ENCODE data around the gene ANKIB1. TPM values are rescaled to one million over a fixed set of nuclear protein-coding genes. Genes with fewer than 3 reads are reported as not detected.

Gene ANKIB1
- total and polyA plus RNA-seq, 2 donors (not counting 1 experiment from before 2014, with no cell fraction given): 16.5 to 76.7 TPM

DNA sequence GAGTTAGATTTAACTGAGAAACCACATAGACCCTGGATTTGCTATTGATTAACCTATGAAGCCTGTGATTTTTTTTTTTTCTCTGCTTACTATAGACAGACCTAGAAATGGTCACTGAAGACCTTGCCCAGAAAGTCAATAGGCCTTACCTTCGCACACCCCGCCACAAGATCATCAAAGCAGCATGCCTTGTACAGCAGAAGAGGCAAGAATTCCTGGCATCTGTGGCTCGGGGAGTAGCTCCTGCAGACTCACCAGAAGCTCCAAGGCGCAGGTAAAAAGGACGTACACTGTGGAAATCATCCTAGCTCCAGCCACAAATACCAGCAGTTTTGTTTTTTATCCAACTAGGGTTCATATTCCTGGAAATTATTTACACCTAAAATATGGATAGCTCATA is 145.3 kb downstream of the ANKIB1 start:
- Histone ChIP-seq H3K9me3 (ENCODE audit: control extremely low read depth in 1 of 3, control insufficient read depth in 2 of 3, insufficient read depth in 1 of 3, low read length in 2 of 3) (no peaks in the 10 kb centered on the region), H3K79me2 (ENCODE audit: control insufficient read depth, insufficient read depth, low read length) (no peaks in the 10 kb centered on the region), H3K9ac (ENCODE audit: low read length) (no peak overlapping the region), H3K4me3 (ENCODE audit: control extremely low read depth in 1 of 5, extremely low read depth in 1 of 5, insufficient read depth in 1 of 5, low read depth in 2 of 5, low read length in 4 of 5) (no peak overlapping the region), H4K20me1 (ENCODE audit: control insufficient read depth, insufficient read depth, low read length, poor library complexity, severe bottlenecking) (no peaks in the 10 kb centered on the region), H3K36me3 (replicated peaks in 1 of 2; ENCODE audit: control extremely low read depth in 1 of 2, control insufficient read depth in 1 of 2, extremely low read depth in 1 of 2, insufficient read depth in 2 of 2, low read length in 1 of 2) (peaks cover 0 to 9% of the 10 kb centered on the region in 2 experiments), H3K4me1 (ENCODE audit: control insufficient read depth in 2 of 2, insufficient read depth in 2 of 2, low read length in 2 of 2) (no peaks in the 10 kb centered on the region), H2AFZ (ENCODE audit: insufficient read depth, low read depth, low read length, poor library complexity, severe bottlenecking) (no peak overlapping the region), H3K4me2 (replicated peaks; ENCODE audit: low read depth, low read length, poor library complexity, severe bottlenecking) (no peak overlapping the region), H3K27ac (ENCODE audit: low read length in 2 of 2) (no peak overlapping the region), H3K27me3 (replicated peaks in 1 of 4; ENCODE audit: control extremely low read depth in 1 of 4, control insufficient read depth in 3 of 4, insufficient read depth in 4 of 4, low read length in 3 of 4) (no peaks in the 10 kb centered on the region)
- intact Hi-C loops (cut with micrococcal nuclease): no loop called here
- Mint-ChIP-seq H3K4me3 (no peak overlapping the region), H3K4me1 (no peaks in the 10 kb centered on the region), H3K27me3 (no peaks in the 10 kb centered on the region), H3K27ac (no peak overlapping the region), H3K9me3 (ENCODE audit: insufficient read depth) (no peaks in the 10 kb centered on the region)
- ChIA-PET CTCF (no interaction called here), POLR2A (no interaction called here)
- ATAC-seq (ENCODE audit: low read depth) (no peak), DNase-seq (no peak)
- TF ChIP-seq EZH2 (IDR thresholded peaks at IDR 0.05; ENCODE audit: borderline replicate concordance, insufficient read depth, low read depth, low read length, poor library complexity, severe bottlenecking) (no peak), CTCF (IDR thresholded peaks at IDR 0.05) (no peak)
- WGBS (ENCODE audit: insufficient coverage): 100% methylated on average over 3 of the region's 5 CpGs

GRCh38 chr7:92397542-92397941 is 151.8 kb downstream of the ANKIB1 start:
- no peaks in the 10 kb centered on the region for H4K20me1 ChIP-seq (ENCODE audit: control insufficient read depth, insufficient read depth, low read length, poor library complexity, severe bottlenecking)
- H3K9ac ChIP-seq (ENCODE audit: low read length): no peak overlapping the region
- intact Hi-C loops (cut with micrococcal nuclease): no loop called here
- ChIA-PET CTCF (no interaction called here), POLR2A (no interaction called here)
- H3K27me3 Mint-ChIP-seq: no peaks in the 10 kb centered on the region
- H2AFZ ChIP-seq (ENCODE audit: insufficient read depth, low read depth, low read length, poor library complexity, severe bottlenecking): no peak overlapping the region
- DNase-seq (no peak), ATAC-seq (ENCODE audit: low read depth) (no peak)
- no peaks in the 10 kb centered on the region for H3K9me3 ChIP-seq (ENCODE audit: control extremely low read depth in 1 of 3, control insufficient read depth in 2 of 3, insufficient read depth in 1 of 3, low read length in 2 of 3)
- H3K4me1 Mint-ChIP-seq: no peaks in the 10 kb centered on the region
- H3K27me3 ChIP-seq (replicated peaks in 1 of 4; ENCODE audit: control extremely low read depth in 1 of 4, control insufficient read depth in 3 of 4, insufficient read depth in 4 of 4, low read length in 3 of 4): no peaks in the 10 kb centered on the region
- no peaks in the 10 kb centered on the region for H3K79me2 ChIP-seq (ENCODE audit: control insufficient read depth, insufficient read depth, low read length)
- no peak for TF ChIP-seq EZH2 (IDR thresholded peaks at IDR 0.05; ENCODE audit: borderline replicate concordance, insufficient read depth, low read depth, low read length, poor library complexity, severe bottlenecking)
- TF ChIP-seq CTCF (IDR thresholded peaks at IDR 0.05): no peak
- H3K27ac ChIP-seq (ENCODE audit: low read length in 2 of 2): no peak overlapping the region
- H3K36me3 ChIP-seq (replicated peaks in 1 of 2; ENCODE audit: control extremely low read depth in 1 of 2, control insufficient read depth in 1 of 2, extremely low read depth in 1 of 2, insufficient read depth in 2 of 2, low read length in 1 of 2): peaks cover 12 to 17% of the 10 kb centered on the region in 2 experiments
- no peaks in the 10 kb centered on the region for H3K4me1 ChIP-seq (ENCODE audit: control insufficient read depth in 2 of 2, insufficient read depth in 2 of 2, low read length in 2 of 2)
- WGBS (ENCODE audit: insufficient coverage): 100% methylated on average over 5 of the region's 6 CpGs
- H3K4me3 Mint-ChIP-seq: no peak overlapping the region
- no peak overlapping the region for H3K27ac Mint-ChIP-seq
- H3K9me3 Mint-ChIP-seq (ENCODE audit: insufficient read depth): no peaks in the 10 kb centered on the region
- H3K4me3 ChIP-seq (ENCODE audit: control extremely low read depth in 1 of 5, extremely low read depth in 1 of 5, insufficient read depth in 1 of 5, low read depth in 2 of 5, low read length in 4 of 5): no peak overlapping the region
- H3K4me2 ChIP-seq (replicated peaks; ENCODE audit: low read depth, low read length, poor library complexity, severe bottlenecking): no peak overlapping the region
